Stomach (tissue), 4 donors: ENCODE data around the gene RNF181.

Experiments used
- CTCF ChIP-seq, 7 experiments: fragments of 450-650 bp in 4 of 7; fragments of 200-600 bp in 3 of 7; sonication (generic) in 3 of 7; IDR thresholded peaks; one replicate each; pipeline ENCODE4 v1.5.1; 2016 to 2019; ENCODE audit warnings: antibody characterized with exemption in 7 of 7, control low read depth in 2 of 7, mild to moderate bottlenecking in 1 of 7
- POLR2A ChIP-seq, 4 donors: fragments of 450-650 bp; IDR thresholded peaks; one replicate each; pipeline ENCODE4 v1.6.1; 2016; ENCODE audit warnings: antibody characterized with exemption in 4 of 4, control low read depth in 2 of 4, mild to moderate bottlenecking in 1 of 4, moderate library complexity in 1 of 4

- TF ChIP-seq CTCF (IDR thresholded peaks at IDR 0.05): no peak
- TF ChIP-seq POLR2A (IDR thresholded peaks at IDR 0.05): no peak
Observed at GRCh38 chr2:85594715-85595300, 737 bp upstream of the RNF181 start.
